Kidney (tissue), 14 donors: ENCODE measurements around the gene PRKAR1B. TPM values are rescaled to one million over a fixed set of nuclear protein-coding genes. Genes with fewer than 3 reads are reported as not detected.

Experiments used
- DNase-seq, 5 donors: peaks; one replicate each; pipeline ENCODE4 v3.0.0-alpha.2; 2013 to 2020
- FAIRE-seq: peaks from 2 replicates; lab custom pipeline; 2012; peaks lifted over from hg19 to GRCh38; lab: Jason Lieb, UNC
- H3K27ac ChIP-seq, 2 donors: one replicate each; pipeline ENCODE4 v1.7.0; 2013; ENCODE audit warnings: low read depth in 2 of 2, low read length in 2 of 2, inconsistent platforms in 1 of 2
- H3K27me3 ChIP-seq: one replicate; pipeline ENCODE4 v1.7.1; 2013; ENCODE audit warnings: low read length, inconsistent platforms; ENCODE audit not compliant: control insufficient read depth, insufficient read depth
- H3K36me3 ChIP-seq, 3 donors: one replicate each; pipeline versions ENCODE4 v1.7.0 to v1.7.1; 2013; ENCODE audit warnings: low read length in 3 of 3, control low read depth in 1 of 3, inconsistent platforms in 1 of 3; ENCODE audit not compliant: insufficient read depth in 3 of 3, control insufficient read depth in 2 of 3
- H3K4me1 ChIP-seq, 3 donors: one replicate each; pipeline versions ENCODE4 v1.7.0 to v1.7.1; 2013; ENCODE audit warnings: low read length in 3 of 3, inconsistent platforms in 1 of 3, low read depth in 1 of 3; ENCODE audit not compliant: control insufficient read depth in 2 of 3, insufficient read depth in 2 of 3
- H3K4me3 ChIP-seq, 3 donors: one replicate each; pipeline versions ENCODE4 v1.7.0 to v1.8.1; 2013; ENCODE audit warnings: low read length in 3 of 3, control low read depth in 1 of 3, inconsistent platforms in 1 of 3
- H3K9ac ChIP-seq, 3 donors: one replicate each; pipeline versions ENCODE4 v1.7.0 to v1.7.1; 2013; ENCODE audit warnings: low read length in 3 of 3, control low read depth in 1 of 3, inconsistent platforms in 1 of 3
- H3K9me3 ChIP-seq, 3 donors: one replicate each; pipeline versions ENCODE4 v1.7.0 to v1.7.1; 2013; ENCODE audit warnings: low read length in 3 of 3, control low read depth in 1 of 3, inconsistent platforms in 1 of 3; ENCODE audit not compliant: control insufficient read depth in 2 of 3, insufficient read depth in 1 of 3
- CTCF ChIP-seq: IDR thresholded peaks from 3 replicates; pipeline ENCODE4 v1.5.1; 2012; ENCODE audit warnings: mild to moderate bottlenecking, moderate library complexity, borderline replicate concordance; ENCODE audit not compliant: insufficient read depth; ENCODE audit errors: extremely low read depth
- intact Hi-C: fragments of 100-400 bp; cut with DNase I; formaldehyde crosslinking; loops from one replicate; pipeline ENCODE4 v1.11.1; 2022
- polyA plus RNA-seq: library from polyadenylated mRNA; stranded (reverse); fragments of 350-450 nt; fragmentation: Illumina TruSeq; extraction: RNeasy Lipid Tissue Mini Kit (QIAGEN cat#74804); gene quantifications from one replicate; pipeline ENCODE4 v1.2.3, GENCODE V29; 2014; ENCODE audit warnings: low read depth, low replicate concordance; ENCODE audit not compliant: insufficient read depth
- total RNA-seq: library from RNA; stranded (reverse); fragmentation: NEBNext Ultra II Directional; extraction: Animal tissue kit (Norgen Biotek cat#: 25700); gene quantifications from one replicate; pipeline ENCODE4 v1.2.1, GENCODE V29; 2021
- donor health status: control.
- donor health status: control.
- donor health status: control.
- donor health status: control.
- donor health status: control.
- donor health status: DM: yes; HTN: yes; CAD: no.
- donor health status: Normal renal cell carcinoma (clear cell type).

The PRKAR1B gene
- total and polyA plus RNA-seq, 2 donors from 2014 or later: 15.9 to 21.4 TPM

- no peak overlapping the region for H3K27ac ChIP-seq
- H3K4me3 ChIP-seq: no peak overlapping the region
- intact Hi-C loops: no loop called here
- no peak for FAIRE-seq
- H3K36me3 ChIP-seq: no peaks in the 10 kb centered on the region
- H3K9me3 ChIP-seq: no peaks in the 10 kb centered on the region
- H3K4me1 ChIP-seq: peaks cover 0 to under 1% (median 0%) of the 10 kb centered on the region in 3 donors
- no peak for TF ChIP-seq CTCF
- H3K27me3 ChIP-seq: no peaks in the 10 kb centered on the region
- no peak overlapping the region for H3K9ac ChIP-seq
- DNase-seq: no peak
Measured at GRCh38 chr7:532379-533143, 194.5 kb downstream of the PRKAR1B start.

- Histone ChIP-seq H3K9me3 (no peaks in the 10 kb centered on the region), H3K9ac (no peak overlapping the region), H3K4me1 (no peaks in the 10 kb centered on the region), H3K27me3 (no peaks in the 10 kb centered on the region), H3K27ac (no peak overlapping the region), H3K4me3 (no peak overlapping the region), H3K36me3 (no peaks in the 10 kb centered on the region)
- intact Hi-C loops: no loop called here
- no peak for FAIRE-seq
- no peak for TF ChIP-seq CTCF
- DNase-seq: no peak
Measured at GRCh38 chr7:531777-532176, 195.3 kb downstream of the PRKAR1B start.

- DNase-seq: no peak
Measured at GRCh38 chr7:528451-528850, 198.6 kb downstream of the PRKAR1B start.

More at GRCh38 chr7:528451-528850, 198.6 kb downstream of the PRKAR1B start:
- H3K27ac ChIP-seq: no peak overlapping the region
- no peak for TF ChIP-seq CTCF
- H3K9me3 ChIP-seq: no peaks in the 10 kb centered on the region
- no peak overlapping the region for H3K4me3 ChIP-seq
- intact Hi-C loops: no loop called here
- FAIRE-seq: no peak
- no peaks in the 10 kb centered on the region for H3K4me1 ChIP-seq
- no peak overlapping the region for H3K9ac ChIP-seq
- H3K36me3 ChIP-seq: no peaks in the 10 kb centered on the region
- H3K27me3 ChIP-seq: no peaks in the 10 kb centered on the region
